PC-3 (cell line): Measurements from ENCODE around the gene RGS9.

ENCODE experiments used
- CTCF ChIP-seq: fragments of 300-600 bp; sonication (generic); conservative IDR thresholded peaks from 2 replicates; pipeline ENCODE4 v1.5.1; 2017; ENCODE audit warnings: antibody characterized with exemption, low read depth, mild to moderate bottlenecking, low read length
- EZH2 ChIP-seq: fragments of 300-600 bp; sonication (generic); IDR thresholded peaks from one replicate; pipeline ENCODE4 v1.6.1; 2017; ENCODE audit warnings: antibody characterized with exemption, mild to moderate bottlenecking, low read length; ENCODE audit not compliant: unreplicated experiment
- EZH2phosphoT487 ChIP-seq: fragments of 300-600 bp; sonication (generic); IDR thresholded peaks from 2 replicates; pipeline ENCODE4 v1.6.1; 2018; ENCODE audit warnings: mild to moderate bottlenecking, antibody characterized with exemption, low read length, borderline replicate concordance

GRCh38 chr17:65195716-65196115 is 58.5 kb downstream of the RGS9 start:
- TF ChIP-seq CTCF (no peak), EZH2phosphoT487 (no peak), EZH2 (no peak)
